Measurements from ENCODE around the gene FAM20C.

Gene FAM20C

GRCh38 chr7:252216-252965 is 60.0 kb downstream of the FAM20C start:
- peaks cover 5% of the 10 kb centered on the region for H3K36me3 ChIP-seq (ENCODE audit: control insufficient read depth, insufficient read depth, low read length)
- H3K4ac ChIP-seq (ENCODE audit: low read depth, low read length), result no peak overlapping the region
- no peak overlapping the region for H3K4me3 ChIP-seq (ENCODE audit: low read length)
- H3K18ac ChIP-seq (ENCODE audit: low read length), result no peak overlapping the region
- no peak overlapping the region for H4K5ac ChIP-seq (ENCODE audit: low read length)
- no peak overlapping the region for H3K9ac ChIP-seq (ENCODE audit: low read length)
- H3K79me2 ChIP-seq (ENCODE audit: control insufficient read depth, insufficient read depth, low read length), result no peaks in the 10 kb centered on the region
- no peak overlapping the region for H2BK120ac ChIP-seq (ENCODE audit: low read depth, low read length)
- H3K23ac ChIP-seq (ENCODE audit: low read length), result no peak overlapping the region
- H3K4me1 ChIP-seq (ENCODE audit: control insufficient read depth, low read depth, low read length), result no peaks in the 10 kb centered on the region
- H2BK15ac ChIP-seq (replicated peaks; ENCODE audit: low read depth), result no peak overlapping the region
- no peak for DNase-seq
- no peak overlapping the region for H4K8ac ChIP-seq (ENCODE audit: low read depth, low read length)
- H3K56ac ChIP-seq (ENCODE audit: low read length), result no peak overlapping the region
- no peak overlapping the region for H3K4me2 ChIP-seq (ENCODE audit: low read length)
- no peaks in the 10 kb centered on the region for H3K27me3 ChIP-seq (ENCODE audit: insufficient read depth, low read length, poor library complexity)
- H3K79me1 ChIP-seq (ENCODE audit: low read length), result no peaks in the 10 kb centered on the region
- WGBS (ENCODE audit: extremely low coverage, insufficient coverage, low lambda C conversion rate), result no CpG with 5 or more reads among the region's 29 CpGs
- no peak overlapping the region for H2AK5ac ChIP-seq (ENCODE audit: low read length)
- no peak overlapping the region for H2BK5ac ChIP-seq (ENCODE audit: low read length)
- H3K27ac ChIP-seq (ENCODE audit: low read depth, low read length), result no peak overlapping the region

GRCh38 chr7:252981-253380 is 60.6 kb downstream of the FAM20C start:
- Histone ChIP-seq H3K27me3 (ENCODE audit: insufficient read depth, low read length, poor library complexity) (no peaks in the 10 kb centered on the region), H3K23ac (ENCODE audit: low read length) (no peak overlapping the region), H3K27ac (ENCODE audit: low read depth, low read length) (no peak overlapping the region), H4K8ac (ENCODE audit: low read depth, low read length) (no peak overlapping the region), H3K4me3 (ENCODE audit: low read length) (no peak overlapping the region), H2BK15ac (replicated peaks; ENCODE audit: low read depth) (no peak overlapping the region), H3K56ac (ENCODE audit: low read length) (no peak overlapping the region), H2BK5ac (ENCODE audit: low read length) (no peak overlapping the region), H3K9ac (ENCODE audit: low read length) (no peak overlapping the region), H3K79me2 (ENCODE audit: control insufficient read depth, insufficient read depth, low read length) (no peaks in the 10 kb centered on the region), H4K5ac (ENCODE audit: low read length) (no peak overlapping the region), H3K4me1 (ENCODE audit: control insufficient read depth, low read depth, low read length) (no peaks in the 10 kb centered on the region), H3K18ac (ENCODE audit: low read length) (no peak overlapping the region), H3K4me2 (ENCODE audit: low read length) (no peak overlapping the region), H2AK5ac (ENCODE audit: low read length) (no peak overlapping the region), H3K4ac (ENCODE audit: low read depth, low read length) (no peak overlapping the region), H3K36me3 (ENCODE audit: control insufficient read depth, insufficient read depth, low read length) (peaks cover 5% of the 10 kb centered on the region), H3K79me1 (ENCODE audit: low read length) (no peaks in the 10 kb centered on the region), H2BK120ac (ENCODE audit: low read depth, low read length) (no peak overlapping the region)
- WGBS (ENCODE audit: extremely low coverage, insufficient coverage, low lambda C conversion rate), result no CpG with 5 or more reads among the region's 22 CpGs
- DNase-seq, result no peak

- Histone ChIP-seq H3K27me3 (ENCODE audit: insufficient read depth, low read length, poor library complexity) (no peaks in the 10 kb centered on the region), H3K4me3 (ENCODE audit: low read length) (no peak overlapping the region), H3K79me1 (ENCODE audit: low read length) (no peaks in the 10 kb centered on the region), H2BK5ac (ENCODE audit: low read length) (no peak overlapping the region), H3K4me2 (ENCODE audit: low read length) (no peak overlapping the region), H3K56ac (ENCODE audit: low read length) (no peak overlapping the region), H3K4ac (ENCODE audit: low read depth, low read length) (no peak overlapping the region), H3K79me2 (ENCODE audit: control insufficient read depth, insufficient read depth, low read length) (no peaks in the 10 kb centered on the region), H3K9ac (ENCODE audit: low read length) (no peak overlapping the region), H4K8ac (ENCODE audit: low read depth, low read length) (no peak overlapping the region), H2BK15ac (replicated peaks; ENCODE audit: low read depth) (no peak overlapping the region), H3K18ac (ENCODE audit: low read length) (no peak overlapping the region), H3K4me1 (ENCODE audit: control insufficient read depth, low read depth, low read length) (no peaks in the 10 kb centered on the region), H2BK120ac (ENCODE audit: low read depth, low read length) (no peak overlapping the region), H2AK5ac (ENCODE audit: low read length) (no peak overlapping the region), H4K5ac (ENCODE audit: low read length) (no peak overlapping the region), H3K23ac (ENCODE audit: low read length) (no peak overlapping the region), H3K36me3 (ENCODE audit: control insufficient read depth, insufficient read depth, low read length) (peaks cover 5% of the 10 kb centered on the region), H3K27ac (ENCODE audit: low read depth, low read length) (no peak overlapping the region)
- DNase-seq, result no peak
- WGBS (ENCODE audit: extremely low coverage, insufficient coverage, low lambda C conversion rate), result no CpG with 5 or more reads among the region's 41 CpGs
Measured at GRCh38 chr7:253581-254336, 61.4 kb downstream of the FAM20C start.

- Histone ChIP-seq H2BK120ac (ENCODE audit: low read depth, low read length) (no peak overlapping the region), H2BK5ac (ENCODE audit: low read length) (no peak overlapping the region), H3K36me3 (ENCODE audit: control insufficient read depth, insufficient read depth, low read length) (peaks cover 5% of the 10 kb centered on the region), H3K18ac (ENCODE audit: low read length) (no peak overlapping the region), H3K4me2 (ENCODE audit: low read length) (no peak overlapping the region), H3K27ac (ENCODE audit: low read depth, low read length) (no peak overlapping the region), H3K4me1 (ENCODE audit: control insufficient read depth, low read depth, low read length) (no peaks in the 10 kb centered on the region), H4K8ac (ENCODE audit: low read depth, low read length) (no peak overlapping the region), H3K56ac (ENCODE audit: low read length) (no peak overlapping the region), H3K27me3 (ENCODE audit: insufficient read depth, low read length, poor library complexity) (no peaks in the 10 kb centered on the region), H3K23ac (ENCODE audit: low read length) (no peak overlapping the region), H2BK15ac (replicated peaks; ENCODE audit: low read depth) (no peak overlapping the region), H3K79me1 (ENCODE audit: low read length) (no peaks in the 10 kb centered on the region), H3K79me2 (ENCODE audit: control insufficient read depth, insufficient read depth, low read length) (no peaks in the 10 kb centered on the region), H3K9ac (ENCODE audit: low read length) (no peak overlapping the region), H3K4ac (ENCODE audit: low read depth, low read length) (no peak overlapping the region), H3K4me3 (ENCODE audit: low read length) (no peak overlapping the region), H2AK5ac (ENCODE audit: low read length) (no peak overlapping the region), H4K5ac (ENCODE audit: low read length) (no peak overlapping the region)
- no peak for DNase-seq
- WGBS (ENCODE audit: extremely low coverage, insufficient coverage, low lambda C conversion rate), result no CpG with 5 or more reads among the region's 31 CpGs
Measured at GRCh38 chr7:254337-255037, 62.1 kb downstream of the FAM20C start.

GRCh38 chr7:255038-255435 is 62.7 kb downstream of the FAM20C start:
- H3K56ac ChIP-seq (ENCODE audit: low read length), result no peak overlapping the region
- no peak for DNase-seq
- no peak overlapping the region for H2BK120ac ChIP-seq (ENCODE audit: low read depth, low read length)
- no peak overlapping the region for H3K18ac ChIP-seq (ENCODE audit: low read length)
- no peak overlapping the region for H2BK15ac ChIP-seq (replicated peaks; ENCODE audit: low read depth)
- no peaks in the 10 kb centered on the region for H3K4me1 ChIP-seq (ENCODE audit: control insufficient read depth, low read depth, low read length)
- no peak overlapping the region for H2AK5ac ChIP-seq (ENCODE audit: low read length)
- H2BK5ac ChIP-seq (ENCODE audit: low read length), result no peak overlapping the region
- no peaks in the 10 kb centered on the region for H3K79me2 ChIP-seq (ENCODE audit: control insufficient read depth, insufficient read depth, low read length)
- H4K8ac ChIP-seq (ENCODE audit: low read depth, low read length), result no peak overlapping the region
- no peak overlapping the region for H3K27ac ChIP-seq (ENCODE audit: low read depth, low read length)
- no peak overlapping the region for H3K4me3 ChIP-seq (ENCODE audit: low read length)
- no peaks in the 10 kb centered on the region for H3K79me1 ChIP-seq (ENCODE audit: low read length)
- H3K4ac ChIP-seq (ENCODE audit: low read depth, low read length), result no peak overlapping the region
- no peak overlapping the region for H3K4me2 ChIP-seq (ENCODE audit: low read length)
- no peaks in the 10 kb centered on the region for H3K27me3 ChIP-seq (ENCODE audit: insufficient read depth, low read length, poor library complexity)
- no peak overlapping the region for H4K5ac ChIP-seq (ENCODE audit: low read length)
- no peak overlapping the region for H3K9ac ChIP-seq (ENCODE audit: low read length)
- WGBS (ENCODE audit: extremely low coverage, insufficient coverage, low lambda C conversion rate), result no CpG with 5 or more reads among the region's 19 CpGs
- peaks cover 5% of the 10 kb centered on the region for H3K36me3 ChIP-seq (ENCODE audit: control insufficient read depth, insufficient read depth, low read length)
- H3K23ac ChIP-seq (ENCODE audit: low read length), result no peak overlapping the region

Measured in mesendoderm (in vitro differentiated cells).